ENCODE measurements around the gene OAT. TPM values are rescaled to one million over a fixed set of nuclear protein-coding genes. Genes with fewer than 3 reads are reported as not detected.

OAT gene
- total and polyA plus RNA-seq, 12 donors = 15.1 to 46.9 (median 31.5) TPM

DNA sequence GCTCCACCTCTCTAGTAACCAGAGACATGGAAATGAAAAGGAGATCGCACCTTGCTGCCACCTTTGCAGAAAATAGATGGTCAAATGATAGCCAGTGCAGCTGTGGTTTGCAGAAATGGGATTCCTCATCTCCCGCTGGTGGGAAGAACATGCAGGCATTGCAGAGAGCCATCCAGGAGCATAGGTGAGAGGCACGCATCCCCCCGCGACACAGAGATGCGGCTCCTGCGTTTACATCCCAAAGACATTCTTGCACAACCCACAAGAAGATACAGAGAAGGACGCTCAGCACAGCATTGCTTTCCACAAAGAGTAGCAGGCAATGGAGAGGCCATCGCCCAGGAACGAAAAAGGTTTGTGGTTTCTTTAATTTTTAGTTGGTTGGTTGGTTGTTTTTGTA, 56.2 kb downstream of the OAT start:
- intact Hi-C loops (cut with DNase I) = no loop called here
- no peak overlapping the region for H3K4me3 ChIP-seq
- H3K36me3 ChIP-seq = no peaks in the 10 kb centered on the region
- no peaks in the 10 kb centered on the region for H3K4me1 ChIP-seq
- WGBS, 2 donors = 65 to 67% methylated on average over 10 of the region's 10 CpGs
- H3K9me3 ChIP-seq = peaks cover 0 to 27% (median 11%) of the 10 kb centered on the region in 11 donors
- no peak overlapping the region for H3K27ac ChIP-seq
- DNase-seq (no peak), ATAC-seq (no peak)
- TF ChIP-seq, protein P1, sequence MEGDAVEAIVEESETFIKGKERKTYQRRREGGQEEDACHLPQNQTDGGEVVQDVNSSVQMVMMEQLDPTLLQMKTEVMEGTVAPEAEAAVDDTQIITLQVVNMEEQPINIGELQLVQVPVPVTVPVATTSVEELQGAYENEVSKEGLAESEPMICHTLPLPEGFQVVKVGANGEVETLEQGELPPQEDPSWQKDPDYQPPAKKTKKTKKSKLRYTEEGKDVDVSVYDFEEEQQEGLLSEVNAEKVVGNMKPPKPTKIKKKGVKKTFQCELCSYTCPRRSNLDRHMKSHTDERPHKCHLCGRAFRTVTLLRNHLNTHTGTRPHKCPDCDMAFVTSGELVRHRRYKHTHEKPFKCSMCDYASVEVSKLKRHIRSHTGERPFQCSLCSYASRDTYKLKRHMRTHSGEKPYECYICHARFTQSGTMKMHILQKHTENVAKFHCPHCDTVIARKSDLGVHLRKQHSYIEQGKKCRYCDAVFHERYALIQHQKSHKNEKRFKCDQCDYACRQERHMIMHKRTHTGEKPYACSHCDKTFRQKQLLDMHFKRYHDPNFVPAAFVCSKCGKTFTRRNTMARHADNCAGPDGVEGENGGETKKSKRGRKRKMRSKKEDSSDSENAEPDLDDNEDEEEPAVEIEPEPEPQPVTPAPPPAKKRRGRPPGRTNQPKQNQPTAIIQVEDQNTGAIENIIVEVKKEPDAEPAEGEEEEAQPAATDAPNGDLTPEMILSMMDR (IDR thresholded peaks at IDR 0.05) = no peak
- peaks cover 0 to 4% (median 0%) of the 10 kb centered on the region in 7 donors for H3K27me3 ChIP-seq

DNA sequence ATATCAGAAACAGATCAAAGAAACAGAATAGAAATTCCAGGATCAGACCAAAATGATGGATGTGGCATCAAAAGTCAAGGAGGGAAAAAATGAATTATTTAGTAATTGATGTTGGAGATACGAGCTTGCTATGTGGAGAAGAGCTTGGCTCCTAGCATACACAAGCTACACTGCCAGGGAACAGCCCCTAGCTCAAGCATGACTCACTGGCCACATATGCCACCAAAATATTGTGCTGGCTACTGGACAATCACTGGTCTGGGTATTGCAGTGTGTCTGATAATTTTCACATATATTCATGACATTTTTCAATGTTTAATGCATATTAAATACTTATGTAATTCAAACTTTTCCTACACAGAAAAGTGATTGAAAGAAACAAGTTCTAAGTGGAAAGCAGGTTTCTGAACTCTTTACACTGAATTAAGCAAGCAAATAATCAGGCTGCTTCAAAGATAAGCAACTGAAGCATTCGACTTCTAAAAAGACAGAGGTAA, 59.3 kb downstream of the OAT start:
- Histone ChIP-seq H3K4me3 (no peak overlapping the region), H3K9me3 (peaks cover 0 to 27% (median 11%) of the 10 kb centered on the region in 11 donors), H3K27ac (no peak overlapping the region), H3K27me3 (peaks cover 0 to 15% (median 0%) of the 10 kb centered on the region in 7 donors), H3K4me1 (peaks cover 0 to 12% (median 5%) of the 10 kb centered on the region in 9 donors), H3K36me3 (no peaks in the 10 kb centered on the region)
- TF ChIP-seq, protein P1 (IDR thresholded peaks at IDR 0.05) = no peak
- intact Hi-C loops (cut with DNase I) = no loop called here
- no peak for DNase-seq
- ATAC-seq = no peak
- 89% methylated on average over 2 of the region's 2 CpGs for WGBS, 2 donors

DNA sequence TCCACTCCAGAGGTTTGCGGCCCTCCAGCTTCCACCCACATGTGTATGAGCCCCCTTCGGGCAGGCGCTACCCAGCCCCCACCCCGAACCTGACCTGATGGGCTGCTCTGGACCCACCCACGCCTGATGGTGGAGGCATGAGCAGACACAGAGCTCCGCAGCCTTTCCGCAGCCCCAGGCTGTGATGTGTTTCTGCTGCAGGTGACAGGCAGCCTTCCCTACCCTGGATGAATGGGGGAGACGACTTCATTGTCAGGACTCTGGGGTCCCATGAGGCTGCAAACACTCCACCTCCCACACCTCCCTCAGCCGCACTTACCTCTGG, 61.2 kb downstream of the OAT start:
- intact Hi-C loops (cut with DNase I) = no loop called here
- peaks cover 0 to 17% (median 7%) of the 10 kb centered on the region in 9 donors for H3K4me1 ChIP-seq
- no peaks in the 10 kb centered on the region for H3K36me3 ChIP-seq
- H3K4me3 ChIP-seq = no peak overlapping the region
- whole genome bisulfite sequencing, 2 donors = 52 to 56% methylated on average over 9 of the region's 9 CpGs
- peaks cover 0 to 27% (median 11%) of the 10 kb centered on the region in 11 donors for H3K9me3 ChIP-seq
- ATAC-seq (no peak), DNase-seq (no peak)
- TF ChIP-seq, protein P1 (IDR thresholded peaks at IDR 0.05) = no peak
- H3K27ac ChIP-seq = no peak overlapping the region
- H3K27me3 ChIP-seq = peaks cover 0 to 15% (median 4%) of the 10 kb centered on the region in 7 donors

DNA sequence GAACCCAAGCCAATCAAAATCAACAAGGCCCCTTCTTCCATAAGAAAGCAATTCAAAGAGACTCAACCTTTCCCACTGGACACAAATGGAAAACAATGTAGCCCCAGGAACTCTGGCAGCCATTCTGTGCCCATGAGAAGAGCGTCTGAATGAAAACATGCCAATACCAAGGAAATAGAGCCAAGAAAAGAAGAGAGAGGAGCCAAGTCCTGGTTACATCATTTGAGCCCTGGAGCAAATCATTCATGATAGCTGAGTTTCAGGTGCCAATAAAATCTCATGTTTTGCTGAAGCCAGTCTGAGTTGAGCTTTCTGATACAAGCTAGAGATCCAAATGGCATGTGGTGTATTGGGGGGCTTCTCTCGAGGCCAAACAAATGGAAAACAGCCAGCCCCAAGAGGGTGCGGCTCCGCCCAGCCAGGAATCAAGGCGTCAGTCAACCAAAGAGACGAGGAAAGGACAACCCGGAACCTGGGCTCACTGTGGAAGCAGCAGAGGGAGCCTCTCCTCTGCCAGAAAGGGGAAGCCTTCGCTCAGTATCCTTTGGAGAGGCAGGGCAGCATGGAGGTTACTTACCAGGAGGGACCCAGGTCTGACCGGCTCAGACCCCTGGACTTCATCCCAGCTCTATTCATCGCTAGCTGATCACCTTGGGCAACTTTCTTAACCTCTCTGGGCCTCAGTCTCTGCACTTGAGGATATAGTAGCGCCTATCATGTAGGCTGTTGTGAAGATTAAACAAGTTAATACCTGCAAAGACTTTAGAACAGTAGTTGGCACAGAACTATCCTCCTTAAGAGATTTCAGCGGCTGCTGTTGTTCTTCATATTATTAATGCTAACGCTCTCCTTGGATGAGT, 61.8 kb downstream of the OAT start:
- intact Hi-C loops (cut with DNase I) = no loop called here
- no peak for ATAC-seq
- no peak for DNase-seq
- Histone ChIP-seq H3K9me3 (peaks cover 0 to 27% (median 11%) of the 10 kb centered on the region in 11 donors), H3K27me3 (peaks cover 0 to 15% (median 4%) of the 10 kb centered on the region in 7 donors), H3K27ac (no peak overlapping the region), H3K36me3 (no peaks in the 10 kb centered on the region), H3K4me1 (peaks cover 0 to 17% (median 7%) of the 10 kb centered on the region in 9 donors), H3K4me3 (no peak overlapping the region)
- TF ChIP-seq, protein P1 (IDR thresholded peaks at IDR 0.05) = no peak
- 85 to 87% methylated on average over 13 of the region's 13 CpGs for WGBS, 2 donors

Data from heart right ventricle (tissue), 16 donors.